GM19099 (cell line): ENCODE results near the gene HDGF.

Experiments used
- POLR2A ChIP-seq: IDR thresholded peaks from 3 replicates; pipeline ENCODE4 v1.6.1; 2011; ENCODE audit warnings: low read depth; ENCODE audit not compliant: insufficient read length; ENCODE audit errors: extremely low read depth

HDGF gene

DNA sequence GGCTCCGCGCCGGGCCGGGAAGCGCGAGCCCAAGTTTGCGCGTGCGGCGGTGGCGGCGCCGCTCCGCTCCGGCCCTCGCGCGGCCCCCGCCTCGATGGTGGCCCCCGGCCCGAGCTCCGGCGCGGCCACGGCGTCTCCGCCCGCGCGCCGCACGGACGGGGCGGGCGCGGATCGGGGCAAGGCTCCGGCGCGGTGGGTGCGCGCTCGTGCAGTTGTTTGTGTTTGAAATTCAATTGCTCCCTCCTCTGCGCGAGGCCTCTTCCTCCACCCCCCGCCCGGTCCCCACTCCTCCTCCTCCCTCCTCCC, at the start of gene HDGF:
TSS of gene HDGF (minus strand) at position 225 of the 306 bp plus-strand sequence. CDS start 246 bp downstream, outside the sequence.
- peak; percentile 54 for TF ChIP-seq POLR2A

DNA sequence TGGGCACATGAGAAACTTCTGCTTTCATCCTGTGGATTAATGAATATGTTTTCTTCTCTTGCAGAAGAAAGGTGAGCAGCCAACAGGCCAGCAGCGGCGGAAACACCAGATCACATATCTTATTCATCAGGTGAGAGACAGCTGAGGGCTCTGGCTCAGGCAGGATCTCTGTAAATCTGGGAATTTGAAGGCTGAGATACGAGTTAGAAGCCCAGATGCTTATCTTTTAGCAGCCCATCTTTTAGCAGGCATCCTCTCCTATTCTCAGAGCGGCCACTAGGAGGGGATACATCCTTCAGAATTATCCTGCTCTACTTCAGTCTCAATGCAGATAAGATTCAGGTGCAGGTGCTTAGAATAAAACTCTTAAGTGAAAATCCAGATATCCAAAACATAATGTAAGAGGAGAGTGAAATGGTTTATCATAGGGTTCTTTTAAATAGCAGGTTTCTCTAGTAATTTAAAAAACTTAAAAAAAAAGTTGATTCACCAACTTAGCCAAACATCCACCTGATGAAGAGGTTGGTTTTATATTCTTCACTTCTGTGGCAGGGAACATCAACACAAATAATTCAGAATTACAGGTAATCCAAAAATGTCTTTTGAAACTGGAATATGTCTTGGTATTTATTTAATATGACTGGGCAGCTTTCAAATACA, 45.9 kb upstream of the HDGF start:
- no peak for TF ChIP-seq POLR2A

DNA sequence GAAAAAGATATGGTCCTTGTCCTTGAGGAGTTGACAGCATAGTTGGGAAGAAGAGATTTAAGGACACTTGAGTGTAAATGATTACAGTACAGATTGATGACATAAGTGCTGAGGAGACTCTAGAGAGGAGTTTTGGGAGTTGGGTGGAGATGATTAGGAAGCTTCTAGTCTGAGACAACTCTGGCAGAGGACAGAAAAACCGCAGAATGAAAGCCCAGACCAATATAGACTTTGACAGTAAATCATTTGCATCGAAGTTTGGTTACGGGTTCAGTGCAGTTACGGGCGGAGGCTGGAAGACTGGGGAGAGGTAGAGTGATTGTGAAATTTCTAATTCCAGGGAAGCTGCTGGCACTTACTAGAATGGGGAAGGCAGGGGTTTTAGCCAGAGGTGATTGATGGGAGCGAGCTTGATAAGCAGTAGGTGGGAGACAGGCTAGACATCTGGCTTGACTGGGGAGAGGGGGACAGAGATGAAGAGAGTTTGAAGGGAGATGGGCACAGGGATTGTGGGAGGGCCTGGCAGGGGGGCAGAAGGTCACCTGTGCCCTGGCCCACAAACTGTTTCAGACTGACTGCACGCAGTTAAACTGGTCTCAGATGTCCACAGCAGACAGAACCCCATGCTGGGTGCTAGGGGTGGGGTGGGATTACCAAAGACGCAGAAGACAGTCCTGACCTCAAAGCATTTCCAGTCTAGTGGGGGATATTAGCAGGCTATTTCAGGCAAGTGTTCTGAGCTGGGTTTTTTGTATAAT, 45.0 kb upstream of the HDGF start:
- no peak for TF ChIP-seq POLR2A

DNA sequence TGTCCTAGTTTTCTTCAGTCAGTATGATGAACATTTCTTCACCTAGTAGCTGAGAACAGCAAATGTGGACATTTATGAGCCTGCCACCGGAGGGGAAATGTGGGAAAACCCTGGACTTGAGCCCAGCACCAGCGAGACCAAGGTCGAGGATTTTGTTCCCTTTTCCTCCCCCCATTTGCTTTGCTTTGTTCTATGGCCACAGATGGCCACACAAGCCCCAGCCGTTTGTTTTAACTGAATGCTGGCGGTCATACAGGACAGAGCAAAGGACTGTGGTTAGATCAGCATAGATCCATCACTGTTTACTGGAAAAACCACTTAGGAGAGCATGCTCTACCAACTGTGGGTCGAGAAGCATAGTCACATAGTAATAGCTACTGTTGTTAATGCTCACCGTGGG, 44.3 kb upstream of the HDGF start:
- no peak for TF ChIP-seq POLR2A

DNA sequence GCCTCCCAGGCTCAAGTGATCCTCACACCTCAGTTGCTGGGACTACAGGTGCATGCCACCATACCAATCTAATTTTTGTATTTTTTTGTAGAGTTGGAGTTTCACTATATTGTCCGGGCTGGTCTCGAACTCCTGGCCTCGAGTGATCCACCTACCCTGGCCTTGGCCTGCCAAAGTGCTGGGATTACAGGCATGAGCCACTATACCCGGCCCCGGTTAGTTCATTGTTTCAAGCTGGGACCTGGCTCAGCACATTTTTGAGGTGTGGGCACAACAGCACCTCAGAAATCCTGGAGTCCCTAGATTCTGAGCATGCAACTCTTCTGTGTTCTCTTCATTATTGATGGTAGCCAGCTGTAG, 43.9 kb upstream of the HDGF start:
- no peak for TF ChIP-seq POLR2A

DNA sequence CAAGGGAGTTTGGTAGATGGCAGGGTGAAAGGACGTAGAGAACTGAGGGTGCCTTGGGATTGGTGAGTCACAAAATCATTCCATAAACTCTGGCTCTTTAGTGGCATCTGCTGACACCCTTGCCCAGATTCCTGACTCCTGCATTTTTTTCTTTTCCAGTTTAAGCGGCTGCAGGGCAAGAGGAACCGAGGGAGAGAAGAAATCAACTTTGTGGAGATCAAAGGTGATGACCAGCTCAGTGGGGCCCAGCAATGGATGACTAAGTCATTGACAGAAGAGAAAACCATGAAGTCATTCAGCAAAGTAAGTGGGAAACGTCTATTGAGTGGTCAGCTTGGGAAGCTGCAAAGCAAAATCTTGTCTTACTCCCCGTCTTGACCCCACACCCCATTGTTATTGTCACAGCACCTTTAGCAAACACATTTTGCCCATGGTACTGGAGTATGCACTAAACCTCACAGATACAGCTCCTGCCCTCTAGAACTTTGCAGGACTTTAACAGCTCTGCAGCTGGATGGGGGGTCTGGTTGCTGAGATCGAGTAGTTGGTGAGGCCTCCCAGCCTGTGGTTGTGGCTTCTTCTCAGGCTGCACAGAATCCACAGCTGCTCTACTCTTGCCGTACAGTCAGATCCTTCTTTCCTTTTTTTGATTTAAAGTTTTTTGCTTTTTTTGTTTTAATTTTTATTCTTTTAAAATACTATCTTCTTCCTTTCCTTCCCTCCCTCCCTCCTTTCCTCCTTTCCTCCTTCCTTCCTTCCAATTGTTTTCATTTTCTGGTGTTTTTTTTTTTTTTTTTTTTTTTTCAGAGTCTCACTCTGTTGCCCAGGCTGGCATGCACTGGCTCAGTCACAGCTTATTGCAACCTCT, 43.3 kb upstream of the HDGF start:
- no peak for TF ChIP-seq POLR2A

DNA sequence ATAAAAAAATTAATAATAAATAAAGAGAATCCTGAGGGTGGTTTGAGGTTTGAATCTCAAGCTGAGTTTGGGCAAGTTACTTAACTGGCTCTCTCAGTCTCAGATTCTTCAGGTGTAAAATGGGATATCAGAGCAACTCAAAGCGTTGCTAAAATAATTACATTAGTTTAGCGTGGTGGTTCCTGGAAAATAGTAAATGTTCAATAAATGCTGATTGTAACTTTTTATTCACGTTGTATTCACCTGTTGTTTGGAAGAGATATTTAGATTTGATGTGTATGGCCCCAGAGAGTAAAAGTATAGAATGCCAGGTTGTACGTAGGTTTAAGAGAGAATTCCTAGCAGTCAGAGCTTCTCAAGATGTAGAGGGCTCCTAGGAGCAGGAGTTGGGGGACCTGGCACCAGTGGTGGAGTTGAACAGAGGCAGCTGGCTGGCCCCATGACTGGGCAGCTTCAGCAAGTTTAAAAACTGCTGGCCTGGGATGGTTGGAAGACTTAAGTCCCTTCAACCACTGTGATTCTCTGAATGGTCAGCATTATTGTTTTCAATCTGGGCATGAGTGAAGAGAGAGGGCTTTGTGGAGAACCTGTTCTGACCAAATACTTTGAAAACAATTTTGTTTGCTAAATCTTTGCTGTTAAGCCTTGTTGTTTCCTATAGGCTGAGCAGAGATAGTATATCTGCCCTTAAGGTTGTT, 38.3 kb upstream of the HDGF start:
- TF ChIP-seq POLR2A, result no peak

DNA sequence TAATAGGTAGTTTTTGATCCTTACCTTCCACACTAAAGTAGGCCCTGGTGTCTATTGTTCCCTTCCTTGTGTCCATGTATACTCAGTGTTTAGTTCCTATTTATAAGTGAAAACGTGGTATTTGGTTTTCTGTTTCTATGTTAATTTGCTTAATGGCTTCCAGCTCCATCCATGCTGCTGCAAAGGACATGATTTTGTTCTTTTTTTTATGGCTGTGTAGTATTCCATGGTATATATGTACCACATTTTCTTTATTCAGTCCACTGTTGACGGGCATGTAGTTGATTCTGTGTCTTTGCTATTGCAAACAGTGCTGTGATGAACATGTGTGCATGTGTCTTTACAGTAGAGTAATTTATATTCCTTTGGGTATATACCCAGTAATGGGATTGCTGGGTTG, 36.7 kb upstream of the HDGF start:
- TF ChIP-seq POLR2A, result no peak

DNA sequence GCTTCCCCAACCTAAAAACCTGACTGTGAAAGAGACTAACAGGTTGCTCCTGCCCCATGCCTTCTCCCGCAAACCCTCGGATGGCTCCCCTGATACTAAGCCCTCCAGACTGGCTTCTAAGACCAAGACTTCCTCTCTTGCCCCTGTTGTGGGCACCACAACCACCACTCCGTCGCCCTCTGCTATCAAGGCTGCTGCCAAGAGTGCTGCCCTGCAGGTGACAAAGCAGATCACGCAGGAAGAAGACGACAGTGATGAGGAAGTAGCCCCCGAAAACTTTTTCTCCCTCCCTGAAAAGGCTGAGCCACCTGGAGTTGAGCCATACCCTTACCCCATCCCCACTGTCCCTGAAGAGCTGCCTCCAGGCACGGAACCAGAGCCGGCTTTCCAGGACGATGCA, 35.2 kb upstream of the HDGF start:
- TF ChIP-seq POLR2A, result no peak

DNA sequence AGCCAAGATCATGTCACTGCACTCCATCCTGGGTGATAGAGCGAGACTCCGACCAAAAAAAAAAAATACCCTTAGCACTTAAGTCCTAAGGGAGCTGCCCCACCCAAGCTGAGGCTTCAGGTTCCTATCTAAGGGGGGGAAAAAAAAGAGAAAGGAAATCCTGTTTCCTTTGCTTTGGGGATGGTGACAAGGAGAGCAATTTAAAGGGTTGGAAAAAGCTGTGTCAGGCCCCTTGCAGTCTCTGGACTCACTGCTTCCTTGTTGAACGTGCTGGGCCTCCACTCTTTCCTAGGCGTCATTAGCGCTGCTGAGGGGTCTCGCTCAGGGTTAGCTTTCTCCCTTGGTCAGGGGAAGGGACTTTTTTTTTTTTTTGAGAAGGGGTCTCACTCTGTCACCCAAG, 34.0 kb upstream of the HDGF start:
- no peak for TF ChIP-seq POLR2A

DNA sequence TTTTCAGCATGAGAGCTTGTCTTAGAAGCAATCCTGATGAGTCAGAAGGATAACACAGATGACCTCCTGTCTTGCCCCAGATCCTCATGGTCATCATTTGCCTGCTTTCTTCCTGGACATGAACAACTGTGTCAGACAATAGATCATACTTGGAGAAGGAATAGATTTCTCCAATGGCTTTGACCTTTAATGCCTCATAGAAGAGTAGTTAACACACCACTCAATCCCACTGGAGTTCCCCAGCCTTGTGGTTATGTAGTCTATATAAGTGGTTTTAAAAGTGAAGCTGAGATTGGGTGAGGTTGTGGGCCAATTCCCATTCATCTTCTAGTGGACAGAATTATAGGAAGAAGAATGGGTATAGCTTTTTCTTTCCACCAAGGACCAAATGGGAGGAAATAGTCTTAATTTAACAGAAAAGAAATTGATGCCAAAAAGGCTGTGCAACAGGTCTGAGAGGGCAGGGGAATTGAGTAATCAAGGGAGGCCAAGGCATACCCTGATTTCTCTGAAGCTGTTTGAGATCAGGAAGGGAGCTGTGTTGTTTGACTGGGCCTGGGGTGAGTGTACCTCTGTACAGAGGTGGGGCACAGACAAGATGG, 30.2 kb upstream of the HDGF start:
- TF ChIP-seq POLR2A, result no peak

DNA sequence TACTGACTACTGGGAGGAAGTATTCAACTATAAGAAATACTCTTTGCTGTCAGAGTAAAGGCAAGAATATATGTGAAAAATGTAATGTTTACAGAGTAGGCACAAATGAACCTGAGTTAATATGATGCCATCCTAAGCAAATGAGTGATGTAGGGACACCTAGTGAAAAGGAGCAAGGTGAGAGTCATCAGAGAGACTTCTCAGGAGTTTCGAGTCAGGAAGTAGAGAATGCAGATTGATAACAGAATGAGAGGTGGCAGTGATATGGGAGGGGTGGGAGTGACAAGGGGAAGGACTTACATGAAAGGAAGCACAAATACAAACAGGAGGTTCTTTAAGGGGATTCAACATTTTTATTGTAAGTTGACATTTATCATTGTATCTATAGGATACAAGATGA, 26.1 kb upstream of the HDGF start:
- no peak for TF ChIP-seq POLR2A

DNA sequence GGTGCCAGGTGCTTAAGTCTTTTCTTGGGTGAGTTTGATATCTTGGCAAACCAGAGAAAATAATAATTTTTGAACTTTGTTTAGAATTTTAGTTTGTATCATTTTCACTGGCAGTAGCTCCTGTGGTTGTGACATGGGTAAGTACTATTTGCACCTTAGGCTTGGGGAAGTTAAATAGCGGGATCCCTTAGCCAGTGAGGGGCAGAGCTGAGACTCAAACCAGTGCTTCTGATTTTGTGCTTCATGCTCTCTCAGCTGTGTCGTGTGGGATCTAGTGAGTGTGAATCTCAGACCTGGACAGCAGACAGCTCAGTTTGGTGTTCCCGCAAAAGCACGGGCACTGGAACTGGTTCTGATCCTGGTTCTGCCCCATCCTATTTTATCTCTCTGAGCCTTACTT, 25.5 kb upstream of the HDGF start:
- TF ChIP-seq POLR2A, result no peak

DNA sequence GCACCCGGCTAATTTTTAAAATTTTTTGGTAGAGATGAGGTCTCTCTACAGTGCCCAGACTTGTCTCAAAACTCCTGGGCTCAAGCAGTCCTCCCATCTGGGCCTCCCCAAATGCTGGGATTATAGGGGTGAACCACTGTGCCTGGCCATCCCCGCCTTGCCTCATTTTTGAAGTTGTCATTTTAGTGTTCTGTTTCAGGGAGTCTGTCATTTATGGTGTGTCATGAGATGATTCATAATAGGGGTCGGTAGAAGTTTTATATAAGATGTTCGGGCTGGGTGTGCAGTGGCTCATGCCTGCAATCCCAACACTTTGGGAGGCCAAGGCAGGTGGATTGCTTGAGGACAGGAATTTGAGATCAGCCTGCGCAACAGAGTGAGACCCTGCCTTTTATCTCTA, 24.3 kb upstream of the HDGF start:
- TF ChIP-seq POLR2A, result no peak

DNA sequence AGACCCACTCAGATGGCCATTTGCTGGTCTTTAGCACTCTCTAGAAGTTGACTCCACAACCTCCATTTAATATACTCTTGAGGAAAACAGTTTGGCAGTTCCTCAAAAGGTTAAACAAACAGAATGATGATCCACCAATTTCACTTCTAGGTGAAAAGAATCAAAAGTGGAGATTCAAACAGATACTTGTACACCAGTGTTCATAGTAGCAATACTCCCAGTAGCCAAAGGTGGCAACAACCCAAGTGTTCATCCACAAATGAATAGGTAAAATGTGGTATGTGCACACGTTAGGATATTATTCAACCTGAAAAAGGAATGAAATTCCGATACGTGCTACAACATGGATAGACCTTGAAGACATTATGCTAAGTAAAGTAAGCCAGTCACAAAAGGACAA, 22.1 kb upstream of the HDGF start:
- TF ChIP-seq POLR2A, result no peak
